ENCODE results near the gene HCRT. TPM values are rescaled to one million over a fixed set of nuclear protein-coding genes. Genes with fewer than 3 reads are reported as not detected.

The HCRT gene
- total and polyA plus RNA-seq, 7 experiments from 2014 or later, result not detected

GRCh38 chr17:42200706-42201457 is 15.6 kb upstream of the HCRT start:
- POLR2A ChIA-PET, result no interaction called here
- H3K36me3 ChIP-seq (ENCODE audit: control insufficient read depth in 2 of 3, insufficient read depth in 3 of 3, low read length in 3 of 3), result peaks cover 7 to 63% (median 10%) of the 10 kb centered on the region in 3 experiments
- H3K36me3 Mint-ChIP-seq, result peaks cover 5 to 36% (median 11%) of the 10 kb centered on the region in 5 donors

GRCh38 chr17:42199416-42200011 is 14.3 kb upstream of the HCRT start:
- peak overlapping the region in 5 of 9 donors; percentile 25 to 68 (median 48) for H3K27ac Mint-ChIP-seq
- Histone ChIP-seq H3K27me3 (ENCODE audit: control insufficient read depth in 2 of 2, insufficient read depth in 2 of 2, low read length in 2 of 2) (no peaks in the 10 kb centered on the region), H3K36me3 (ENCODE audit: control insufficient read depth in 2 of 3, insufficient read depth in 3 of 3, low read length in 3 of 3) (peaks cover 7 to 50% (median 10%) of the 10 kb centered on the region in 3 experiments), H3K27ac (ENCODE audit: low read depth, low read length) (no peak overlapping the region), H3K4me3 (ENCODE audit: low read length) (no peak overlapping the region), H3K9me3 (ENCODE audit: control insufficient read depth in 2 of 3, low read length in 3 of 3) (no peaks in the 10 kb centered on the region), H3K4me1 (ENCODE audit: control insufficient read depth in 2 of 2, insufficient read depth in 2 of 2, low read length in 2 of 2) (peaks cover 0 to 4% of the 10 kb centered on the region in 2 donors)
- H3K4me1 Mint-ChIP-seq, result peaks cover 1 to 8% (median 6%) of the 10 kb centered on the region in 7 donors
- H3K4me3 Mint-ChIP-seq, result no peak overlapping the region
- CTCF ChIA-PET, result interaction anchor here (0.6 kb wide), 1 partner anchor 16 kb away, joined by 3 read pairs; no protein-coding TSS in a partner anchor
- H3K9me3 Mint-ChIP-seq, result no peaks in the 10 kb centered on the region
- peaks cover 5 to 29% (median 11%) of the 10 kb centered on the region in 5 donors for H3K36me3 Mint-ChIP-seq
- DNase-seq, result no peak
- intact Hi-C loops (cut with micrococcal nuclease), result loop anchor here in 1 of 2 donors (10.0 kb wide), 2 partner anchors 205 to 335 kb away; partner anchors contain the start of gene NAGLU
- peak; percentile 22 for ATAC-seq
- POLR2A ChIA-PET, result interaction anchor here (0.6 to 1.7 kb wide), 3 partner anchors 15 to 399 kb away, joined by 3 to 6 read pairs (median 4); no protein-coding TSS in a partner anchor
- no peaks in the 10 kb centered on the region for H3K27me3 Mint-ChIP-seq

More at GRCh38 chr17:42200706-42201457, 15.6 kb upstream of the HCRT start:
- DNase-seq (no peak), ATAC-seq (no peak)
- no peaks in the 10 kb centered on the region for H3K9me3 Mint-ChIP-seq
- no peak overlapping the region for H3K4me3 Mint-ChIP-seq
- no peak overlapping the region for H3K4me3 ChIP-seq (ENCODE audit: low read length)
- H3K27me3 Mint-ChIP-seq, result no peaks in the 10 kb centered on the region
- H3K27ac Mint-ChIP-seq, result peak overlapping the region in 6 of 9 donors; percentile 1 to 72 (median 34)
- CTCF ChIA-PET, result no interaction called here
- intact Hi-C loops (cut with micrococcal nuclease), result no loop called here
- H3K27ac ChIP-seq (ENCODE audit: low read depth, low read length), result no peak overlapping the region
- no peaks in the 10 kb centered on the region for H3K27me3 ChIP-seq (ENCODE audit: control insufficient read depth in 2 of 2, insufficient read depth in 2 of 2, low read length in 2 of 2)
- peaks cover 0 to 7% (median 4%) of the 10 kb centered on the region in 7 donors for H3K4me1 Mint-ChIP-seq
- H3K4me1 ChIP-seq (ENCODE audit: control insufficient read depth in 2 of 2, insufficient read depth in 2 of 2, low read length in 2 of 2), result no peaks in the 10 kb centered on the region
- no peaks in the 10 kb centered on the region for H3K9me3 ChIP-seq (ENCODE audit: control insufficient read depth in 2 of 3, low read length in 3 of 3)

- Mint-ChIP-seq H3K4me3 (no peak overlapping the region), H3K4me1 (peaks cover 6 to 14% (median 12%) of the 10 kb centered on the region in 7 donors), H3K9me3 (peaks cover 0 to 1% (median 0%) of the 10 kb centered on the region in 11 donors), H3K27ac (peak overlapping the region in 6 of 9 donors; percentile 21 to 66 (median 46)), H3K27me3 (no peaks in the 10 kb centered on the region), H3K36me3 (peaks cover 5 to 26% (median 8%) of the 10 kb centered on the region in 5 donors)
- Histone ChIP-seq H3K4me1 (ENCODE audit: control insufficient read depth in 2 of 2, insufficient read depth in 2 of 2, low read length in 2 of 2) (peaks cover 0 to 7% of the 10 kb centered on the region in 2 donors), H3K27ac (ENCODE audit: low read depth, low read length) (no peak overlapping the region), H3K27me3 (ENCODE audit: control insufficient read depth in 2 of 2, insufficient read depth in 2 of 2, low read length in 2 of 2) (no peaks in the 10 kb centered on the region), H3K9me3 (ENCODE audit: control insufficient read depth in 2 of 3, low read length in 3 of 3) (no peaks in the 10 kb centered on the region), H3K36me3 (ENCODE audit: control insufficient read depth in 2 of 3, insufficient read depth in 3 of 3, low read length in 3 of 3) (peaks cover 7 to 47% (median 10%) of the 10 kb centered on the region in 3 experiments), H3K4me3 (ENCODE audit: low read length) (no peak overlapping the region)
- peak; percentile 73 for ATAC-seq
- ChIA-PET CTCF (interaction anchor here (0.6 kb wide), 1 partner anchor 15 kb away, joined by 3 read pairs; no protein-coding TSS in a partner anchor), POLR2A (interaction anchor here (0.6 to 1.7 kb wide), 3 partner anchors 15 to 399 kb away, joined by 3 to 6 read pairs (median 4); no protein-coding TSS in a partner anchor)
- intact Hi-C loops (cut with micrococcal nuclease), result loop anchor here in 1 of 2 donors (10.0 kb wide), 2 partner anchors 206 to 336 kb away; partner anchors contain the start of gene NAGLU
- DNase-seq, result no peak
Measured at GRCh38 chr17:42198897-42199296, 13.6 kb upstream of the HCRT start.

- Mint-ChIP-seq H3K4me3 (peak overlapping the region in 1 of 10 donors; percentile 58), H3K36me3 (peaks cover 5 to 18% (median 8%) of the 10 kb centered on the region in 5 donors), H3K27ac (peak overlapping the region in 5 of 9 donors; percentile 23 to 67 (median 51)), H3K27me3 (no peaks in the 10 kb centered on the region), H3K9me3 (peaks cover 0 to 1% (median 0%) of the 10 kb centered on the region in 11 donors), H3K4me1 (peaks cover 13 to 25% (median 20%) of the 10 kb centered on the region in 7 donors)
- peaks cover 3 to 35% (median 10%) of the 10 kb centered on the region in 3 experiments for H3K36me3 ChIP-seq (ENCODE audit: control insufficient read depth in 2 of 3, insufficient read depth in 3 of 3, low read length in 3 of 3)
- no peak overlapping the region for H3K27ac ChIP-seq (ENCODE audit: low read depth, low read length)
- no peak for ATAC-seq
- no peaks in the 10 kb centered on the region for H3K27me3 ChIP-seq (ENCODE audit: control insufficient read depth in 2 of 2, insufficient read depth in 2 of 2, low read length in 2 of 2)
- H3K4me1 ChIP-seq (ENCODE audit: control insufficient read depth in 2 of 2, insufficient read depth in 2 of 2, low read length in 2 of 2), result peaks cover 4 to 19% of the 10 kb centered on the region in 2 donors
- H3K4me3 ChIP-seq (ENCODE audit: low read length), result no peak overlapping the region
- DNase-seq, result no peak
- ChIA-PET CTCF (no interaction called here), POLR2A (no interaction called here)
- no peaks in the 10 kb centered on the region for H3K9me3 ChIP-seq (ENCODE audit: control insufficient read depth in 2 of 3, low read length in 3 of 3)
- intact Hi-C loops (cut with micrococcal nuclease), result loop anchor here in 1 of 2 donors (10.0 kb wide), 2 partner anchors 207 to 337 kb away; partner anchors contain the start of gene NAGLU
Measured at GRCh38 chr17:42197564-42198156, 12.4 kb upstream of the HCRT start.

GRCh38 chr17:42193969-42194899 is 9.0 kb upstream of the HCRT start, which contains the start of gene GHDC:
Gene GHDC, minus strand, starts transcription at chr17:42194494. Its CDS starts 913 bp downstream, at chr17:42193581.
- Mint-ChIP-seq H3K36me3 (peaks cover 0 to 7% (median 0%) of the 10 kb centered on the region in 5 donors), H3K4me1 (peaks cover 13 to 33% (median 23%) of the 10 kb centered on the region in 7 donors), H3K27ac (peak within 1 kb of the TSS; percentile 86 to 94 (median 90)), H3K9me3 (peaks cover 0 to 1% (median 0%) of the 10 kb centered on the region in 11 donors), H3K4me3 (peak within 1 kb of the TSS; percentile 93 to 99 (median 95)), H3K27me3 (no peaks in the 10 kb centered on the region)
- ATAC-seq (peak; percentile 94), DNase-seq (peak; percentile 48 to 83 (median 75))
- peak within 1 kb of the TSS; percentile 82 for H3K27ac ChIP-seq (ENCODE audit: low read depth, low read length)
- POLR2A ChIA-PET, result interaction anchor here (0.6 to 1.8 kb wide), 14 partner anchors 9 to 483 kb away, joined by 3 to 22 read pairs (median 4); partner anchors contain the start of genes DHX58, HCRT, STAT3 and STAT5A
- H3K36me3 ChIP-seq (ENCODE audit: control insufficient read depth in 2 of 3, insufficient read depth in 3 of 3, low read length in 3 of 3), result peaks cover 0 to 3% (median 0%) of the 10 kb centered on the region in 3 experiments
- no peaks in the 10 kb centered on the region for H3K27me3 ChIP-seq (ENCODE audit: control insufficient read depth in 2 of 2, insufficient read depth in 2 of 2, low read length in 2 of 2)
- no peaks in the 10 kb centered on the region for H3K9me3 ChIP-seq (ENCODE audit: control insufficient read depth in 2 of 3, low read length in 3 of 3)
- peaks cover 4 to 19% of the 10 kb centered on the region in 2 donors for H3K4me1 ChIP-seq (ENCODE audit: control insufficient read depth in 2 of 2, insufficient read depth in 2 of 2, low read length in 2 of 2)
- intact Hi-C loops (cut with micrococcal nuclease), result loop anchor here (1.0 to 10.0 kb wide), 6 partner anchors 10 to 828 kb away; partner anchors contain the start of genes NAGLU (in 1 of the 2) and VAT1 (in 1 of the 2)
- CTCF ChIA-PET, result interaction anchor here (0.7 to 1.5 kb wide), 6 partner anchors 10 to 195 kb away, joined by 3 to 6 read pairs (median 3); partner anchors contain the start of gene NKIRAS2
- peak within 1 kb of the TSS; percentile 98 for H3K4me3 ChIP-seq (ENCODE audit: low read length)
